HG02943 (cell line): Measurements from ENCODE around the gene PCSK5.

ENCODE experiments used
- ATAC-seq: cut with Tn5 transposase; IDR thresholded peaks from one replicate; pipeline ENCODE4 v1.9.1; 2021; ENCODE audit warnings: mild to moderate bottlenecking, low read depth, moderate library complexity; ENCODE audit not compliant: unreplicated experiment

PCSK5 gene

GRCh38 chr9:76176171-76176570, 285.7 kb downstream of the PCSK5 start:
- ATAC-seq, result no peak

- no peak for ATAC-seq
Observed at GRCh38 chr9:76177931-76178330, 287.5 kb downstream of the PCSK5 start.

- no peak for ATAC-seq
Observed at GRCh38 chr9:76180541-76180940, 290.1 kb downstream of the PCSK5 start.

GRCh38 chr9:76181020-76181641, 290.7 kb downstream of the PCSK5 start:
- ATAC-seq, result no peak

GRCh38 chr9:76181781-76182180, 291.3 kb downstream of the PCSK5 start:
- no peak for ATAC-seq

- no peak for ATAC-seq
Observed at GRCh38 chr9:76185432-76185831, 295.0 kb downstream of the PCSK5 start.

- no peak for ATAC-seq
Observed at GRCh38 chr9:76188286-76188685, 297.8 kb downstream of the PCSK5 start.

GRCh38 chr9:76188905-76189304, 298.4 kb downstream of the PCSK5 start:
- no peak for ATAC-seq

- no peak for ATAC-seq
Observed at GRCh38 chr9:76191493-76191892, 301.0 kb downstream of the PCSK5 start.

GRCh38 chr9:76192013-76192412, 301.5 kb downstream of the PCSK5 start:
- ATAC-seq, result no peak

- no peak for ATAC-seq
Observed at GRCh38 chr9:76194896-76195295, 304.4 kb downstream of the PCSK5 start.

- ATAC-seq, result no peak
Observed at GRCh38 chr9:76198336-76198735, 307.9 kb downstream of the PCSK5 start.

- ATAC-seq, result no peak
Observed at GRCh38 chr9:76200315-76200714, 309.8 kb downstream of the PCSK5 start.

GRCh38 chr9:76200745-76201144, 310.3 kb downstream of the PCSK5 start:
- no peak for ATAC-seq

GRCh38 chr9:76203373-76203772, 312.9 kb downstream of the PCSK5 start:
- ATAC-seq, result no peak

- ATAC-seq, result no peak
Observed at GRCh38 chr9:76206821-76207220, 316.3 kb downstream of the PCSK5 start.

GRCh38 chr9:76213751-76214150, 323.3 kb downstream of the PCSK5 start:
- no peak for ATAC-seq

GRCh38 chr9:76215066-76215465, 324.6 kb downstream of the PCSK5 start:
- no peak for ATAC-seq

GRCh38 chr9:76216161-76216649, 325.7 kb downstream of the PCSK5 start:
- ATAC-seq, result no peak

- ATAC-seq, result no peak
Observed at GRCh38 chr9:76218117-76218885, 327.8 kb downstream of the PCSK5 start.

- no peak for ATAC-seq
Observed at GRCh38 chr9:76218886-76219445, 328.5 kb downstream of the PCSK5 start.
